HG02870 (cell line): Measurements from ENCODE around the gene GALR2.
"Not testable (repeated sequence)": the region's sequence is repeated elsewhere in the genome, so short reads cannot be mapped to it uniquely, and the experiment has no call there.

Source experiments
- ATAC-seq: cut with Tn5 transposase; IDR thresholded peaks from one replicate; pipeline ENCODE4 v1.9.1; 2021; ENCODE audit warnings: mild to moderate bottlenecking, moderate library complexity; ENCODE audit not compliant: unreplicated experiment

The GALR2 gene

DNA sequence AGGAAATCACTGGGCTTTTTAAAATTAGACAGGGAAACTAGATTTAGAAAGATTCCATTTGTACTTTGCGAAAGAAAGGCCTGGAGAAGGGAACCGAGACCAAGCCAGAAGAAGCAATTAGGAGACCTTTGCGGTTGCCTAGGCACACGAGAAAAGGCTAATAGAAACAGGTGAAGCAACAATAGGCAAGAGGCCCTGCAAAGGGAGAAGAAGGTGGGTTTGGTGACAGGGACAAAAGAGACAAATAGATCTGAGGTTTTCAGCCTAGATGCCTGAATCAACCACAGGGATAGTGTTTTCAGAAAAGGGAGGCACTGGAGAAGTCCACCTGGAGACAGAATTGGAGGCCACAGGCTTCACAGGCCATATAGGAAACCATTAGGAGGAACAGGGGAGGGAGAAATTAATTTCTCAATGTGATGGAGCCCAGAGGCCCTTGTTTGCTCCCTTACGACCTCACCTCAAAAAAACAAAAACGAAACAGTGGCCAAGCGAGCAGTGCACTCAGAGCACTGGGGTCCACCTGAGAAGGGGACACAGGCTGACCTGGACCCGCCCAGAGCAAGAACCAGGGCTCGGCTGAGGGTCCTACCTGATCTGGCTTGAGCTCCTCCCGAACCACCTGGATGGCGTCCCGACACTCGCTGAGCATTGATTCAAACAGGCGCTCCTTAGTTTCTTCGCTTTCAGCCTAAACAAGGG lies 24.6 kb upstream of the GALR2 start:
- ATAC-seq: no peak

DNA sequence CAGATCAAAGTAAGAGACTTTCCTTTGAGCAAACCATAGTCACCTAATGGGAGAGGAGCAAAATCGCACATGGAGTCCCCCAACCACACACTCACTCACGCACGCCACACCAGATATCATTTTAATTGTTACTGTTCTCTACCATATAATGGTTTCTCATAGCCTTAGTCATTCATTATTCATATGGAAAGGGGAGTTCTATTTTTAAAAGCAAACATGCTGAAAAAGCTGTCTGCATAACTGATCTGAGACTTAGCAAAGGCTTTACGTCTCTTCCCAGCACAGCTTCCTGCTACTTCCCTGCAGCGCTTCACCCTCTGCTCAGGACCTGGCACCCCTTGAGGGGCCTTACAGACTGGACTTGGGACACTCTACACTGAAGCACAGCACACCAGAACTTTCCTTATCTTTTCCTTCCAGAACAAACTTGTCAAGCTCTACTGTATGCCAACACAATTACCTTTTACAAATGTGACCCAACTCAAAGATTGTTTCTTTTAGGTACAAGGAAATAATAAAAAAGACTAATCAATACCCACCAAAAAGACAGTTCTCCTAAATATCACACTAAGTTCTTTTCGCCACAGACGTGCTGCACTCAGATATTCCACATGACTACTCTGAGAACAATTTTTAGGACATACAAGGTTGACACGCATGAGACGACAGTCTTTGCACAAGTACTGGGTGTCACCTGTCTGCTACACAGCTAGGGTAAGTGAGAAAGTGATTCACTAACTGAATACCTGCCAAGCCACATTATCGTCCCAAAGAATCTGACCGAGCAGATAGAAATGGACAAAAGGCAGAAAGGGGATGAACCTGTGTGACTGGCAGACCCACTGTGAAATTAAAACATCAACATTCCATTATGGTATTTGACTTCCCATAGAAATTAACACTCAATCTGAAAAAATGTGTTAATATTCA lies 23.8 kb upstream of the GALR2 start:
- ATAC-seq: no peak

DNA sequence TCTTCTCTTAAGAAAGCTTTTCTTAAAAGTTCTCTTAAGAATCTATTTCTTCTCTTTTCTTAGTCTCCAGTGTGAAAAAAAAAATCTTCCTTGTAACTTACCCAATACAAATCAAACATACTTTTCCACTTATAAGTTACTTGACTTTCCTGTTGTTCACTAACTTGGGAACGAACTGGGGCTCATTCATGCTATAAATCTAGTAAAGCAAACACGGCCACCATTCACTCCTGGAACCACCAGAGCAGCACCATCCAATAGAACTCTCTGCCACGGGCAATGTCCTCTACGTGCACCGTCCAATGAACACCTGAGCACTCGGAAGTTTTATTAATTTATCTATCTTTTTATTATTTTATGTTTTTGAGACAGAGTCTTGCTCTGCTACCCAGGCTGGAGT lies 23.0 kb upstream of the GALR2 start:
- ATAC-seq: no peak

DNA sequence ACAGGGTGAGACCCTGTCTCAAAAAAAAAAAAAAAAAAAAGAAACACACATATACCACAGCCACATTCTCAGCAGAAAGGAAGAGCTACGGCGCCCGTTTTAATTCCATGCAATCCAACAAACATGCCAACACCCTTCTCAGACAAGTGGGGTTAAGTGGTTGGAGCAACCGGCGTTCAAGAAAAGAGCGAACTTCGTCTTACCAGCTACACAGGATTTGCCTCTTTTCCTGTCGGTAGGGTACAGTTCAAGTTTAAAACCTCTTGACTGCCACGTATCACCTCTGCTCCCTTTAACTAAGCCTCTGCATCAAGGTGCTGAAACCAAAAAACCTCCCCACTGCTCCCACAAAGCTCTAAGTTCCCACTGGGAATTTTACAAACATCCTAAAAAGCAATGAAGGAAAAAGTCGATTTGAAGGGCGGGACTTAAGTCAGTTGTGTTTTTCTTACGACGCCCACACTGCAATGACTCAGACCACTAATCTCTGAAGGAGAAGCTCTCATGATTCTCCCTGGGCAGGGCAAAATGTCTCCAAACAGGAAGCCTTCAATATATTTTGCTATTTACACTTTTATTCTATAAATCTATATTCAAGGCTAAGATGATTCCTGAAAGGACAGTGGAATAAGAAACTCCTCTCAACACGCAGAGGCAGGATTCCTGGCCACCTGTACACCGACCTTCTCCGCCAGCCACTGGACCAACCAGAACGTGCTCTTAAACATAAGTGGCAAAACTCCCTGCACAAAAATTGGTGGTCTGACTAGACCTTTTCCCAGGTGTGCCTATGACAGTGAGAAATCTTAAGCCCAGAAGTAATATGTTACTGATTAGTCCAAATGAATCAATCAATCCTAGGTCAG lies 21.1 kb upstream of the GALR2 start:
- ATAC-seq: no peak

DNA sequence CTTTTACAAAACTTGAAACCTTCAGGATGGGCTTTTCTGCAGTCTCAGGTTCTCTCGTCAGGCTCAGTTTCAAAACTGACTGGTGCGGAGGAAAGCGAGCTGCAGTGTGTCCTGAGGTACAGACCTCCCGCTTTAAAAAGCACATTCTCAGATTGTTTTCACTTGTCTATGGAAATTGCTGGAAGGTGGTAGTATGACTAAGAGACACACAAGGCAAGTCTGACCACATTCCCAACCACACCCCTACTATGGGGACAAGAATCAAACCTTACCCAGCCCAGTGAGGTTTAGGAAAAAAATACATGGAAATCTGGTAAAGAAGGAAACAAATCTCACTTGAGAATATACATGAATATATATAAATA lies 20.5 kb upstream of the GALR2 start:
- no peak for ATAC-seq

DNA sequence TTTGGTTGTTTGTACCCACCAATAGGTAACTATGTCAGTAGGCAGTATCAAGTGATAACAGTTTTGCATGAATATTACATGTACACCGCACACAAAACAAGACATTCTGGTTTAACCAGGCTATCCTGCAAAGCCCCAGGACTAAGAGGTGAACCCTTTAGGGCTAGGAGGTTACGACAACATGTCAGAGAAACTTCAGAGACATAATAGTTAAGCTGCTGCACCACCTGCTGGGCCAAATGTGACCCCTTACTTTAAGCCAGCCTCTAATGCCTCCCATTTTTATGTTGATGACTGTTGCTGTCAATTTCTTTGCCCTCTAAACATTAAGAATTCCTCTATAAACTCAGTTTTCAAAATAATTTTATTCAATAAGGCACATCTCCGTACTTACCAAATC lies 17.7 kb upstream of the GALR2 start:
- no peak for ATAC-seq

DNA sequence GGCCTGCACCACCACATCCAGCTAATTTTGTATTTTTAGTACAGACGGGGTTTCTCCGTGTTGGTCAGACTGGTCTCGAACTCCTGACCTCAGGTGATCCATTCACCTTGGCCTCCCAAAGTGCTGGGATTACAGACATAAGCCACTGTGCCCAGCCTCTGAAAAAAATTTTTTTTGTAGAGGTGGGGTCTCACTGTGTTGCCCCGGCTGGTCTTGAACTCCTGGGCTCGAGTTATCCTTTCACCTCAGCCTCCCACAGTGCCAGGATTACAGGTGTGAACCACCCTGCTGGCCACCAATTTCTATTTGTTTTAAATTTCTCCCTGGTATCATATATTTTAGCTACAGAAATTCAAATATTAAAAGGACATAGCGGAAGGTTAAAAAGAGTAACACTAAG lies 16.3 kb upstream of the GALR2 start:
- not testable (repeated sequence) for ATAC-seq

DNA sequence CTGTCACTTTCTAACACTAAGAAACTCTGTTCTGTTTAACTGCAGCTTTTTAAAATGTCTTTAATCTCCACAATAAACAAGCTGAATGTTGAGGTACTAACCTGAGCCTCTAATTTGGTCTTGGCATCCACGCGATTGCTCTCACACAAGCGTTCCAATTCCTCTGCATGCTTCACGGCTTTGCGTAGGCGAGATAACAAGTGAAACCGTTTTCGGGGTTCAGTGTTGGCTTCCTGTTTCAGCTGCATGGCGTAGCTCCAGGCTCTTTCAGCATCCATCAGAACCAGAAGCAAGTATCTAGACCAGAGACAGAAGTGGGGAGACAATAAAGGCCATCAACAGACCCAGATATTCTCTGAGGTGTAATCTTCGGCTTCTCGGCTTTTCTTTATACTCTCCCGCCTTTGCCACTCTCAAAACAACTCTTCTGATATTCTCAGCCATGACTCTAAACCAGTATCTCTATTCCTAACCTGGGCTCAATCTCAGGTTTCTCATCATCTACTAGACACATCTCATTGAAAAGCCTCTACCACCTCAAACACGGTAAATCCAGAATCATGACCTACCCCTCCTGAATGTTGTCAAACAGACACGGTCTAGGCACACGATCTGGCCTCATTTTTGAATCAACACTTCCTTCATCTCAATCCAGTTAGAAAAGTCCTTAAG lies 10.6 kb upstream of the GALR2 start:
- ATAC-seq: no peak

DNA sequence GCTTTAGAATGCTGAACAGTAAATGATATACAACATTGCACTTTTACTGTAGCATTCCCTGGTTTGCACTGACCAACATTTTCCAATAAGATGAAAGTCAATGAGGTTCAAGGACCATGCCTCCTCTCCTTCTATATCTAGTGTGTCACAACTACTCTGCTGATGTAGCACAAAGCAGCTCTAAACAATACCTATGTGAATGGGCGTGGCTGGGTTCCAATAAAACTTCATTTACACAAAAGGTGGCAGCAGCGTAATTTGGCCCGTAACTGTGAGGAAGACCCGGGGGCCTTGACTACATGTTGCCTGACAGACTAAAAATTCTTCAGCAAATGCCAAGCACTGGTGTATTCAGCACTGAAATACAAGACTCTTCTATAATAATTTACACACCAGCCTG lies 8.8 kb upstream of the GALR2 start:
- no peak for ATAC-seq

DNA sequence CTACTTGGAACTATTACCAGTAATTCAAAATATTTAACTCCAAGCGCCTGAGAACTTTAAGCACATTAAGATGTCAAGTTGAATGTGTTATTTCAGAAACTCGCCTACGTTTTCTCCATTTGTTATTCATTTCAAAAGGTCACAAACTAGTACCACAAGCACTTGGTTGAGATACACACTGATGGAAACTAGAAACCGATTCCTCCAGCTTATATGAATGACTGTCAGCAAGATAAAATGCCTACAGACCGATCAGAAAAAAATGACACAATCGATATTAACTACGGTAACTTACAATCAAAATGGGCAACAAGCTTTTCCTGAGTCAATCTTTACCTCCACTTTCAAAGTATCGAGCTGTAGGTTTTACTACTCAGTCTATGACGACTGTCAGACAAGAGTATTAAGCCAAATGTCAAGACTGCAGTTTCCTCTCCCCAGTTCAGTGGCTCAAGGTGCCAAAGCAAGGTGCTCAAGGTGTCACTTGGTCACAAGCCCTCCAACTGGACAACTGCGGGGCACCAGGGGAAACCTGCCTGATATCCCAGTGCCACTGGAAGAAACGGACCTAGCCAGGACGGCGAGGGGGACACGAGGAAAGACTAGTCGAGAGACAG lies 2.9 kb upstream of the GALR2 start:
- no peak for ATAC-seq

DNA sequence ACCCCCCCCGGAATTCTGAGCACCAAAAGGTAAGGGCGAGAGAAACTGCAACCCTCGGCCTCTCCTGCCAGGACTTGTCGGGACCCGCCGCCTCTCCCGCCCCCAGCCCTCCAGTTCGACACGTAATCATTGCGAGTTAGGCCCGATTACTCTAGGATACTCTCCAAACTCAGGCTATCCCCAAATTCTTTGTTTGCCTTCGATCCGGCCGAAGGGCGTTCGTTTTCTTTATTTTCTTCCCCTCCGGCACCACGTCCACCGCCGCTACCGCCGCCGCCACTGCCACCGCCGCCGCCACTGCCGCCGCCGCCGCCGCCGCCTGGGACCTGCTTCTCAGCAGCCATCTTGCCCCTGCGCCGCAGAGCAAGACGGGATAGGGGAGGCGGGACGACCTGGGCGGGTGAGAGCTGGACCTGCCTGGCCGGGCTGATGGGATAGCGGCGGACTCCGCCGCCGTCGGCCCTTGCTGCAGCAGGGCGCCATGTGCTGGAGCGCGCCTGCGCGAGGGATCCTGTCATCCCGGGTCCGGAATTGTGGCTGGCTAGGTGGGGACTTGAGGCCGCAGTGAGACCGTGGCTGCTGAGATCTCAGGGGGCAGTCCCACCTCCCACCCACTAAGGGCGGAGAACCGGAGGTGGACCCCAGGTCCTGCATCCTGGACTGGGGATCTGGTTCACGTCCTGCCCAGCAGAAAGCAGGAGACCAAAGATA lies 2.3 kb upstream of the GALR2 start, which contains the start of gene SRP68:
Gene SRP68 (minus strand): TSS at position 370 of the 711 bp plus-strand sequence. CDS start 26 bp downstream, at position 344.
- ATAC-seq: peak; percentile 76

DNA sequence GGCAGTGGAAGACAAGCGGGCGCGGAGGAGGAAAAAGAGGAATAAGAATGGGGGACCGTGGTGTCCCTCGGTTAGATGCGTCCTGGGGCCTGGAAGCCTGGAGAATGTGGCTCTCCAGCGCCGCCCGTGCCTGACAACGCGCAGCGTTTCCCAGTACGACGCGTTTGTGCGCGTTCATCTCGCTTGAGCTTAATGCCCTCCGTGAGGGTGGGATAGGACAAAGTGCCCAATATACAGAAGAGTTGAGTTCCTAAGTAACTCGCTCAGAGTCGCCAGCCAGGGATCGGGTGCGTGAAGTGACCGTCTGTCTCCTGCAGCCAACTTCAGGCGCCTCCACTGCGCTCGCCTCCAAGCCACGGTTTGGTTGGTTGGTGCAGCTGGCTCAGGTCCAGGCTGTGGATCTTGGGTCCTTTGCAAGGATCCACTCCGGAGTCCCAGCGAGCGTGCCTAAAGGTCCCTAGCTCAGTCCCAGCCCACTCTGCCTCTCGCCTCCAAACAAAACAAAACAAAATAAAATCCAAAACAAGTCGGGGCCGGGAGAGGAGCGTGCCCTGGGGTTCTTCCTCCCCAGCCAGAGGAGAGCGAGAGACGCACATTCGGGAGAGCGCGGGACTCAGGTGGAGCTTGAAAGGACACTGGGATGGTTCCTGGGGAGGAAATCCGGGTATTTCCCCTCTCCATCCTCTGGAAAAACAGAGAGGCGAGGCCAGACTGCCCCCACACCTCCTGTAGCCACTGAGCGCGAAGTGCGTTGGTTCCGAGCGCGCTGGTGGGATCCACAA lies 974 bp downstream of the GALR2 start:
- no peak for ATAC-seq

DNA sequence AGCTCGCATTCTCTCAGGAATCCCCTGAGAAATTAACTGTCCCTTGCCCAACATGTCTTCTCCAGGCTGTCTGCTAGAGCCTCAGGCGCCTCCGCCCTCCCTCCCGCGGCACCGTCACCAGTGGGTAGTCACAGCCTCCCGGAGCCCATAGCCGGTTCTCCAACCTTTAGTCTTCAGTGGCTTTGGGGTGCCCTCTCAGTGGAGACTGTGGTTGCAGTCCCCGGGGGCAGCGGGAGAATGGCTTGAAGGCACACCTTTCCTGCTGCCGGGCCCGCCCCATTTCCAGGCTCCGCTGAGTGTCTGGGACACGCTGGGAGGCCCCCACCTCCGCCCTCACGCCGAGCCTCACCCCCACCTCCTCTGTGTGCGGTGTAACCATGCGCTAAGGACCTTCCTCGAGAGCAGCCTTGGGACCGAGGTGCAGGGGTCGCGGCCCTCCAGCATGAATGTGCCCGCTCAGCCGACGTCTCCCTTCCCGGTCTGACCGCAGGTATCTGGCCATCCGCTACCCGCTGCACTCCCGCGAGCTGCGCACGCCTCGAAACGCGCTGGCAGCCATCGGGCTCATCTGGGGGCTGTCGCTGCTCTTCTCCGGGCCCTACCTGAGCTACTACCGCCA lies 1.7 kb downstream of the GALR2 start:
- no peak for ATAC-seq

DNA sequence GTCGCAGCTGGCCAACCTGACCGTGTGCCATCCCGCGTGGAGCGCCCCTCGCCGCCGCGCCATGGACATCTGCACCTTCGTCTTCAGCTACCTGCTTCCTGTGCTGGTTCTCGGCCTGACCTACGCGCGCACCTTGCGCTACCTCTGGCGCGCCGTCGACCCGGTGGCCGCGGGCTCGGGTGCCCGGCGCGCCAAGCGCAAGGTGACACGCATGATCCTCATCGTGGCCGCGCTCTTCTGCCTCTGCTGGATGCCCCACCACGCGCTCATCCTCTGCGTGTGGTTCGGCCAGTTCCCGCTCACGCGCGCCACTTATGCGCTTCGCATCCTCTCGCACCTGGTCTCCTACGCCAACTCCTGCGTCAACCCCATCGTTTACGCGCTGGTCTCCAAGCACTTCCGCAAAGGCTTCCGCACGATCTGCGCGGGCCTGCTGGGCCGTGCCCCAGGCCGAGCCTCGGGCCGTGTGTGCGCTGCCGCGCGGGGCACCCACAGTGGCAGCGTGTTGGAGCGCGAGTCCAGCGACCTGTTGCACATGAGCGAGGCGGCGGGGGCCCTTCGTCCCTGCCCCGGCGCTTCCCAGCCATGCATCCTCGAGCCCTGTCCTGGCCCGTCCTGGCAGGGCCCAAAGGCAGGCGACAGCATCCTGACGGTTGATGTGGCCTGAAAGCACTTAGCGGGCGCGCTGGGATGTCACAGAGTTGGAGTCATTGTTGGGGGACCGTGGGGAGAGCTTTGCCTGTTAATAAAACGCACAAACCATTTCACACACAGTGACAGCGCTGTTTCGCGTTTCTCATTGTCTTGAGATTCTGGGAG lies 2.4 kb downstream of the GALR2 start:
- ATAC-seq: no peak

DNA sequence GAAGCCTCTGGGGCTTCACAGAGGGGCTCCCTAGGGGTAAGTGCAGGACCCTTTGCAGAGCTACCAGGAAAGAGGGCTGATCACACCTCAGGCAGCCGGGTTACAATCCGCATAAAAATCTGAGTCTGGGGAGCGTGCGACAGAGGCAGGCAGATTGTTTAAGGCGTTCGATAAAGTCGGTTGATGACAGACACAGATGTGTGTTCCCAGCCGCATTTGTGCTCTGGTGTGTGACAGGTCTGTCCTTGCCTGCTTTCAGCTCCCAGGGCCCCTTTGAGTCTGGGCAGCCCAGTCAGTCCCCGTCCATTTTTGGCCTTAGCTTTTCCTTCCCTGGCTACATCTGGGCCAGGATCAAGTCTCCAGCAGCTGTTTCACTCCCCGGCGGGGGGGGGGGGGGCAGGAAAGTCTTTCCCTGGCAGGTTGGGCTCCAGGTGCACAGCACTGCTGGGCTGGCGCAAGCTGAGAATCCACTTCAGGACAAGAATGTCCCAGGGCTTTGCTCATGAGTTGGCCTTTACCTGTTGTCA lies 3.1 kb downstream of the GALR2 start:
- no peak for ATAC-seq

DNA sequence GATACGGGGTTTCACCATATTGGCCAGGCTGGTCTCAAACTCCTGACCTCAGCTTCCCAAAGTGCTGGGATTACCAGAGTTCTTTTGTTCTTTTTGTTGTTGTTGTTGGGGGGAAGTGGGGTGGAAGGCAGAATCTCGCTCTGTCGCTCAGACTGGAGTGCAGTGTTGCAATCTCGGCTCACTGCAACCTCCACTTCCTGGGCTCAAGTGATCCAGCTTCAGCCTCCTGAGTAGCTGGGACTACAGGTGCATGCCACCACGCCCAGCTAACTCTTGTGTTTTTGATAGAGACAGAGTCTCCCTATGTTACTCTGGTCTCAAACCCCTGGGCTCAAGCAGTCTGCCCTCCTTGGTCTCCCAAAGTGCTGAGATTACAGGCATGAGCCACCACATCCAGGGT lies 3.8 kb downstream of the GALR2 start:
- not testable (repeated sequence) for ATAC-seq

DNA sequence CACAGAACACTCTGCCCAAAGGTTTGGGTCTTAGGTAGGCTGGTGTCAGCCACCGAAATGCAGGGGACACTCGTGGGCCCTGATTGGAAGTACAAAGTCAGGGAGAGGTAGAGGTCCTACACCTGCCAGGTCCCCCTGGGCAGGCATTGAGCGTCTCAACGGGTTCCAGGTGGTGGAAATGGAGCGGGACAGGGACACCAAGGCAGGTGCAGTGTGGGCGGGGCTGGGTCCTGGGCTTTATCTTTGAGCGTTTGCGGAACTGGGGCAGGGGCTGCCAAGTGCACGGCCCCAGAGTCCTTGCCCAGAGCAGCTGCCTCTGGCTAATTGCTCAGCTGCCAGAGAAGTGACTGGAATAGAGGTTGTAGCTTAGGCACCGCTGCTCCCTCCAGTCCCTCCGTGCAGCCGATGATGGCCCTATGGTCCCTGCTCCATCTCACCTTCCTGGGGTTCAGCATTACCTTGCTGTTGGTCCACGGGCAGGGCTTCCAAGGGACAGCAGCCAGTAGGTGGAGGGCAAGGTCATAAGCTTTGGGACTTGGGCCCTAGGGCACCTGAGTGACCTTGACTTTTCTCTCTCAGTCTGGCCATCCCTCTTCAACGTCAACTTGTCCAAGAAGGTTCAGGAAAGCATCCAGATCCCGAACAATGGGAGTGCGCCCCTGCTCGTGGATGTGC lies 4.4 kb downstream of the GALR2 start, which contains the start of gene ZACN:
Gene ZACN (plus strand): TSS at position 323 of the 675 bp plus-strand sequence. CDS start 83 bp downstream, at position 406.
- ATAC-seq: no peak
